Measurements from ENCODE around the gene ZNF77. TPM values are rescaled to one million over a fixed set of nuclear protein-coding genes. Genes with fewer than 3 reads are reported as not detected.
A peak's percentile ranks its signal among the peaks of the same experiment; 100 is the strongest.

ZNF77 gene
- total and polyA plus RNA-seq, 2 donors (not counting 1 experiment from before 2014, with no cell fraction given): 4.0 to 6.4 TPM

DNA sequence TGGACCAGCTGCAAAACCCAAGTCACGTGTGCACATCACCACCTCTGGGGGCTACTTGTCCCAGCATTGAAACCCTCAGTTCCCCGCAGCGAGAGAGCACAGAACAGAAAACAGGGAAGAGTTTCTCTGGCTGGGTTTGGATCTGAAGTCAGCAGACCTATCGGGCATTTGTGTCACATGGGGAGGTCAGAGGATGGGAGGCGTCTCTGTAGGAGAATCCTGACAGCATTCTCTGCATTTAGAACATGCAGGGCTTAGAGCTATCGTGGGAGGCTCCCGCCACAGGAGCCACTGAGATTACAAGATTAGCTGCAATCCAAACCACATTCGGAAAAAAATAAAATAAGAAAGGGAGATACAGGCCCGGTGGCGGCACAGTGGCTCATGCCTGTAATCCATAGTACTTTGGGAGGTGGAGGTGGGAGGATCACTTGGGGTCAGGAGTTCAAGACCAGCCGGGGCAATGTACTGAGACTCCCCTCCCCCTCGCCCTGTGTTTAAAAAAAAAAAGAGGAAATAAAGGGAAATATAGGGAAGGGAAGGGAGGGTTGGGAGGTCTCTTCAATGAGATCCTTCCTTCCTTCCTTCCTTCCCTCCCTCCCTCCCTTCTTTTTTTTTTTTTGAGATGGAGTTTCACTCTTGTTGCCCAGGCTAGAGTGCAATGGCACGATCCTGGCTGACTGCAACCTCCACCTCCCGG, 29.7 kb upstream of the ZNF77 start:
- WGBS (ENCODE audit: insufficient coverage): 28% methylated on average over 4 of the region's 14 CpGs
- ChIA-PET POLR2A (no interaction called here), CTCF (interaction anchor here (1.1 to 1.2 kb wide), 3 partner anchors 12 to 130 kb away, joined by 3 to 4 read pairs (median 3); no protein-coding TSS in a partner anchor)
- intact Hi-C loops (cut with micrococcal nuclease): no loop called here
- Mint-ChIP-seq H3K27me3 (no peaks in the 10 kb centered on the region), H3K4me3 (peak overlapping the region; percentile 24), H3K9me3 (ENCODE audit: insufficient read depth) (no peaks in the 10 kb centered on the region), H3K27ac (no peak overlapping the region), H3K4me1 (peaks cover 22% of the 10 kb centered on the region)
- Histone ChIP-seq H3K9ac (ENCODE audit: low read length) (no peak overlapping the region), H3K36me3 (replicated peaks in 1 of 2; ENCODE audit: control extremely low read depth in 1 of 2, control insufficient read depth in 1 of 2, extremely low read depth in 1 of 2, insufficient read depth in 2 of 2, low read length in 1 of 2) (no peaks in the 10 kb centered on the region), H2AFZ (ENCODE audit: insufficient read depth, low read depth, low read length, poor library complexity, severe bottlenecking) (no peak overlapping the region), H3K4me3 (ENCODE audit: control extremely low read depth in 1 of 5, extremely low read depth in 1 of 5, insufficient read depth in 1 of 5, low read depth in 2 of 5, low read length in 4 of 5) (no peak overlapping the region), H3K27ac (ENCODE audit: low read length in 2 of 2) (no peak overlapping the region), H3K9me3 (ENCODE audit: control extremely low read depth in 1 of 3, control insufficient read depth in 2 of 3, insufficient read depth in 1 of 3, low read length in 2 of 3) (peaks cover 0 to 4% (median 0%) of the 10 kb centered on the region in 3 donors), H3K4me2 (replicated peaks; ENCODE audit: low read depth, low read length, poor library complexity, severe bottlenecking) (no peak overlapping the region), H3K79me2 (ENCODE audit: control insufficient read depth, insufficient read depth, low read length) (no peaks in the 10 kb centered on the region), H3K27me3 (replicated peaks in 1 of 4; ENCODE audit: control extremely low read depth in 1 of 4, control insufficient read depth in 3 of 4, insufficient read depth in 4 of 4, low read length in 3 of 4) (peaks cover 0 to 5% (median 0%) of the 10 kb centered on the region in 4 experiments), H3K4me1 (ENCODE audit: control insufficient read depth in 2 of 2, insufficient read depth in 2 of 2, low read length in 2 of 2) (peaks cover 18 to 35% of the 10 kb centered on the region in 2 donors), H4K20me1 (ENCODE audit: control insufficient read depth, insufficient read depth, low read length, poor library complexity, severe bottlenecking) (no peaks in the 10 kb centered on the region)
- DNase-seq (no peak), ATAC-seq (ENCODE audit: low read depth) (no peak)
- TF ChIP-seq CTCF (IDR thresholded peaks at IDR 0.05): no peak
- TF ChIP-seq EZH2 (IDR thresholded peaks at IDR 0.05; ENCODE audit: borderline replicate concordance, insufficient read depth, low read depth, low read length, poor library complexity, severe bottlenecking): no peak

DNA sequence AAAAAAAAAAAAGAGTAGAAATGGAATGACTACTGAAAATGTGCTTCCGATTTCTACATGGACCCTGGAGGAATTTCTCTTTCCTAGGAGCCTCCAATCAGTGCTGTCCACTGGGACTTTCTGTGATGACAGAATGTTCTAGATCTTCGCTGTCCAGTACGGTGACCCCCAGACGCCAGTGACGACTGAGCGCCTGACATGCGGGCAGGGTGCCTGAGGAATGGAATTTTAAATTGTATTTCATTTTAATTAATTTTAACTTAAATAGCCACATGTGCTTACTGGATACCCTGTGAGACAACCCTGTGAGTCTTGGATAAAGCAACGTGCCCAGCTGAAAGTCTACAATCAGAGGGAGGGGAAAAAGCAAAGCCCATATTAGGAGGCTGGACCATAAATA, 28.5 kb upstream of the ZNF77 start:
- no peaks in the 10 kb centered on the region for H3K9me3 Mint-ChIP-seq (ENCODE audit: insufficient read depth)
- 100% methylated on average over 1 of the region's 8 CpGs for WGBS (ENCODE audit: insufficient coverage)
- peaks cover 31% of the 10 kb centered on the region for H3K4me1 Mint-ChIP-seq
- H3K4me3 Mint-ChIP-seq: no peak overlapping the region
- DNase-seq: no peak
- H3K27me3 ChIP-seq (replicated peaks in 1 of 4; ENCODE audit: control extremely low read depth in 1 of 4, control insufficient read depth in 3 of 4, insufficient read depth in 4 of 4, low read length in 3 of 4): peaks cover 0 to 5% (median 2%) of the 10 kb centered on the region in 4 experiments
- peaks cover 0 to 10% (median 0%) of the 10 kb centered on the region in 3 donors for H3K9me3 ChIP-seq (ENCODE audit: control extremely low read depth in 1 of 3, control insufficient read depth in 2 of 3, insufficient read depth in 1 of 3, low read length in 2 of 3)
- H3K36me3 ChIP-seq (replicated peaks in 1 of 2; ENCODE audit: control extremely low read depth in 1 of 2, control insufficient read depth in 1 of 2, extremely low read depth in 1 of 2, insufficient read depth in 2 of 2, low read length in 1 of 2): no peaks in the 10 kb centered on the region
- H3K4me3 ChIP-seq (ENCODE audit: control extremely low read depth in 1 of 5, extremely low read depth in 1 of 5, insufficient read depth in 1 of 5, low read depth in 2 of 5, low read length in 4 of 5): no peak overlapping the region
- no peak overlapping the region for H3K27ac ChIP-seq (ENCODE audit: low read length in 2 of 2)
- TF ChIP-seq CTCF (IDR thresholded peaks at IDR 0.05) (no peak), EZH2 (IDR thresholded peaks at IDR 0.05; ENCODE audit: borderline replicate concordance, insufficient read depth, low read depth, low read length, poor library complexity, severe bottlenecking) (no peak)
- POLR2A ChIA-PET: interaction anchor here (0.7 kb wide), 1 partner anchor 518 kb away, joined by 5 read pairs; no protein-coding TSS in a partner anchor
- no peak overlapping the region for H3K9ac ChIP-seq (ENCODE audit: low read length)
- no peak overlapping the region for H3K4me2 ChIP-seq (replicated peaks; ENCODE audit: low read depth, low read length, poor library complexity, severe bottlenecking)
- H4K20me1 ChIP-seq (ENCODE audit: control insufficient read depth, insufficient read depth, low read length, poor library complexity, severe bottlenecking): no peaks in the 10 kb centered on the region
- no peaks in the 10 kb centered on the region for H3K79me2 ChIP-seq (ENCODE audit: control insufficient read depth, insufficient read depth, low read length)
- intact Hi-C loops (cut with micrococcal nuclease): no loop called here
- H2AFZ ChIP-seq (ENCODE audit: insufficient read depth, low read depth, low read length, poor library complexity, severe bottlenecking): no peak overlapping the region
- no peak overlapping the region for H3K27ac Mint-ChIP-seq
- H3K27me3 Mint-ChIP-seq: no peaks in the 10 kb centered on the region
- CTCF ChIA-PET: interaction anchor here (1.1 to 1.2 kb wide), 2 partner anchors 11 to 131 kb away, joined by 3 to 4 read pairs; no protein-coding TSS in a partner anchor
- no peak for ATAC-seq (ENCODE audit: low read depth)
- H3K4me1 ChIP-seq (ENCODE audit: control insufficient read depth in 2 of 2, insufficient read depth in 2 of 2, low read length in 2 of 2): peaks cover 30 to 48% of the 10 kb centered on the region in 2 donors

Data from B cell (primary cell).